Measurements from ENCODE around the gene GPR137B.

Gene GPR137B

DNA sequence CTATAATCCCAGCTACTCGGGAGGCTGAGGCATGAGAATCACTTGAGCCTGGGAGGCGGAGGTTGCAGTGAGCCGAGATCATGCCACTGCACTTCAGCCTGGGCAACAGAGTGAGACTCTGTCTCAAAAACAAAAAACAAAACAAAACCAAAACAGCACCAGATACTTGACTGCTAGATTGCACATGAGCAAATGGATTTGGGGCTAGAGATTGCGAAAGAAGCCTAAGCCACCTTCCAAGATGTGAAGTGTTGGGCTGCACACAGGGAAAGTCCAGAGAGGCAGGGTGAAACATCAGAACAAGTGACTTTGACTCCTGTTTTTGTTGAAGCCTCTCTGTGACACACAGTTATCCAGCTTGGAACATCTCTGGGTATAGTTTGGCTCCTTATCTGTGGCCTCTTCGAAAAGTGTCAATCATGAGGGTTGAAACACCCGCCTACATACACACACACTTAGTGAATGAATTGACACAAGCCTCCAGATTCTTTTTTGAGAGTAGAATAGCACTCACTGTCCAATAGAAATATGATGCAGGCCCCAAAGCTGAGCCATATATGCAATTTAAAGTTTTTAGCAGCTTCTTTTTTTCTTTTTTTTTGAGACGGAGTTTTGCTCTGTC is 34.2 kb upstream of the GPR137B start:
- TF ChIP-seq, protein P1, sequence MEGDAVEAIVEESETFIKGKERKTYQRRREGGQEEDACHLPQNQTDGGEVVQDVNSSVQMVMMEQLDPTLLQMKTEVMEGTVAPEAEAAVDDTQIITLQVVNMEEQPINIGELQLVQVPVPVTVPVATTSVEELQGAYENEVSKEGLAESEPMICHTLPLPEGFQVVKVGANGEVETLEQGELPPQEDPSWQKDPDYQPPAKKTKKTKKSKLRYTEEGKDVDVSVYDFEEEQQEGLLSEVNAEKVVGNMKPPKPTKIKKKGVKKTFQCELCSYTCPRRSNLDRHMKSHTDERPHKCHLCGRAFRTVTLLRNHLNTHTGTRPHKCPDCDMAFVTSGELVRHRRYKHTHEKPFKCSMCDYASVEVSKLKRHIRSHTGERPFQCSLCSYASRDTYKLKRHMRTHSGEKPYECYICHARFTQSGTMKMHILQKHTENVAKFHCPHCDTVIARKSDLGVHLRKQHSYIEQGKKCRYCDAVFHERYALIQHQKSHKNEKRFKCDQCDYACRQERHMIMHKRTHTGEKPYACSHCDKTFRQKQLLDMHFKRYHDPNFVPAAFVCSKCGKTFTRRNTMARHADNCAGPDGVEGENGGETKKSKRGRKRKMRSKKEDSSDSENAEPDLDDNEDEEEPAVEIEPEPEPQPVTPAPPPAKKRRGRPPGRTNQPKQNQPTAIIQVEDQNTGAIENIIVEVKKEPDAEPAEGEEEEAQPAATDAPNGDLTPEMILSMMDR (IDR thresholded peaks at IDR 0.05; ENCODE audit: control insufficient read depth, extremely low read depth, insufficient read depth): no peak
- H3K4me3 ChIP-seq (ENCODE audit: low read depth, low read length): no peak overlapping the region
- DNase-seq (ENCODE audit: low read depth): no peak

DNA sequence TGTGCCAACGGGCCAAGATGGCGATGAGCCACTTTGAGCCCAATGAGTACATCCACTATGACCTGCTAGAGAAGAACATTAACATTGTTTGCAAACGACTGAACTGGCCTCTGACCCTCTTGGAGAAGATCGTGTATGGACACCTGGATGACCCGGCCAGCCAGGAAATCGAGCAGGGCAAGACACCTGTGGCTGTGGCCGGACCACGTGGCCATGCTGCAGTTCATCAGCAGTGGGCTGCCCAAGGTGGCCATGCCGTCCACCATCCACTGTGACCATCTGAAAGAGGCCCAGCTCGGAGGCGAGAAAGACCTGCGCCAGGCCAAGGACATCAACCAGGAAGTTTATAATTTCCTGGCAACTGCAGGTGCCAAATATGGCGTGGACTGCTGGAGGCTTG is 32.2 kb upstream of the GPR137B start:
- DNase-seq (ENCODE audit: low read depth): no peak
- TF ChIP-seq, protein P1 (IDR thresholded peaks at IDR 0.05; ENCODE audit: control insufficient read depth, extremely low read depth, insufficient read depth): no peak
- H3K4me3 ChIP-seq (ENCODE audit: low read depth, low read length): no peak overlapping the region

DNA sequence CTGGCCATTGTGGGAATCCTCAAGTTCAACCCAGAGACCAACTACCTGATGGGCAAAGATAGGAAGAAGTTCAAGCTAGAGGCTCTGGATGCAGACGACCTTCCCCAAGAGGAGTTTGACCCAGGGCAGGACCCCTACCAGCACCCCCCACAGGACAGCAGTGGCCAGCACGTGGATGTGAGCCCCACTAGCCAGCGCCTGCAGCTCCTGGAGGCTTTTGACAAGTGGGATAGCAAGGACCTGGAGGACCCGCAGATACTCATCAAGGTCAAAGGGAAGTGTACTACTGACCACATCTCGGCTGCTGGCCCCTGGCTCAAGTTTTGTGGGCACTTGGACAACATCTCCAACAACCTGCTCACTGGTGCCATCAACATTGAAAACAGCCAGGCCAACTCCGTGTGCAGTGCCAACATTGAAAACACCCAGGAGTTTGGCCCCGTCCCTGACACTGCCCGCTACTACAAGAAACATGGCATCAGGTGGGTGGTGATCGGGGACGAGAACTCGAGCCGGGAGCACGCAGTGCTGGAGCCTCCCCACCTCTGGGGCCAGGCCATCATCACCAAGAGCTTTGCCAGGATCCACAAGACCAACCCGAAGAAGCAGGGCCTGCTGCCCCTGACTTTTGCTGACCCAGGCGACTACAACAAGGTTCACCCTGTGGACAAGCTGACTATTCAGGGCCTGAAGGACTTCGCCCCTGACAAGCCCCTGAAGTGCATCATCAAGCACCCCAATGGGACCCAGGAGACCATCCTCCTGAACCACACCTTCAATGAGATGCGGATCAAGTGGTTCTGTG is 30.6 kb upstream of the GPR137B start:
- no peak for DNase-seq (ENCODE audit: low read depth)
- H3K4me3 ChIP-seq (ENCODE audit: low read depth, low read length): no peak overlapping the region
- TF ChIP-seq, protein P1 (IDR thresholded peaks at IDR 0.05; ENCODE audit: control insufficient read depth, extremely low read depth, insufficient read depth): no peak

DNA sequence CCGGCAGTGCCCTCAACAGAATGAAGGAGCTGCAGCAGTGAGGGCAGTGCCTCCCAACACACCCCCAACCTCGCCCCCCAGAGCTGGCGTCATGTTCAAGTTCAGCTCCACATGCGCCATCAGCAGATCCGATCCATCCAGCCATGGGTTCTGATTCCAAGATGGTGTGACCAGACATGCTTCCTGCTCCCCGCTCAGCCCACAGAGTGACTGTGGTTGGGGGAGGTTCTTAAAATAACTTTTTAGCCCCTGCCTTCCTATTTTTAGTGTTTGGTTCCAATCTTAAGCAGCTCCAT is 30.1 kb upstream of the GPR137B start:
- DNase-seq (ENCODE audit: low read depth): no peak
- no peak overlapping the region for H3K4me3 ChIP-seq (ENCODE audit: low read depth, low read length)
- TF ChIP-seq, protein P1 (IDR thresholded peaks at IDR 0.05; ENCODE audit: control insufficient read depth, extremely low read depth, insufficient read depth): no peak

DNA sequence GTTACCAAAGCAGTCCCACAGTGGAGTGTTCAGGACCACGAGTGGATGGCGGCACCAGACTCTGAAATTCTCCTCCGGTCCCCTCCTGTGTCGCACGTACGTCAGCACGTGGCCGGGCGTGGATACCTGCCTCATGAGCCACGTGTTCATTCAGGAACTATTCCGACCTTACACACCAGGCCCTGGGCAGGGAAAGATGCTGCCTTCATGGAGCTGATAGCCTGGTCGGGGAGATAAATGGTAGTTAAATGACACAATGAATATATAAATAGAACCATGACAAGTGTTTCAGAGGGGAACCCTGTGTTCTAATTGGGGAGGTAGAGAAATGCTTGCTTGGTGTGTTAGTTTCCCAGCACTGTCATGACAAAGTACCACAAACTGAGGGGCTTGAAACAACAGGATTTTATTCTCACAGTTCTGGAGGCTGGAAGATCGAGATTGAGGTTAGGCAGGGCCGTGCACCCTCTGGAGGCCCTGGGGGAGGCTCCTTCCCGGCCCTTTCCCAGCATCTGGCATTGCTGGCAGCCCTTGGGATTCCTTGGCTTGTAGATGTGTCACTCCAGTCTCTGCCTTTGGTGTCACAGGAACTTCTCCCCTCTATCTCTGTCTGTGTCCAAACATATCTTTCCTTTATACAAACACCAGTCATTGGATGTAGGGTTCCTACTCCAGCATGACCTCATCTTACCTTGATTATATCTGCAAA is 28.9 kb upstream of the GPR137B start:
- TF ChIP-seq, protein P1 (IDR thresholded peaks at IDR 0.05; ENCODE audit: control insufficient read depth, extremely low read depth, insufficient read depth): no peak
- DNase-seq (ENCODE audit: low read depth): no peak
- no peak overlapping the region for H3K4me3 ChIP-seq (ENCODE audit: low read depth, low read length)

DNA sequence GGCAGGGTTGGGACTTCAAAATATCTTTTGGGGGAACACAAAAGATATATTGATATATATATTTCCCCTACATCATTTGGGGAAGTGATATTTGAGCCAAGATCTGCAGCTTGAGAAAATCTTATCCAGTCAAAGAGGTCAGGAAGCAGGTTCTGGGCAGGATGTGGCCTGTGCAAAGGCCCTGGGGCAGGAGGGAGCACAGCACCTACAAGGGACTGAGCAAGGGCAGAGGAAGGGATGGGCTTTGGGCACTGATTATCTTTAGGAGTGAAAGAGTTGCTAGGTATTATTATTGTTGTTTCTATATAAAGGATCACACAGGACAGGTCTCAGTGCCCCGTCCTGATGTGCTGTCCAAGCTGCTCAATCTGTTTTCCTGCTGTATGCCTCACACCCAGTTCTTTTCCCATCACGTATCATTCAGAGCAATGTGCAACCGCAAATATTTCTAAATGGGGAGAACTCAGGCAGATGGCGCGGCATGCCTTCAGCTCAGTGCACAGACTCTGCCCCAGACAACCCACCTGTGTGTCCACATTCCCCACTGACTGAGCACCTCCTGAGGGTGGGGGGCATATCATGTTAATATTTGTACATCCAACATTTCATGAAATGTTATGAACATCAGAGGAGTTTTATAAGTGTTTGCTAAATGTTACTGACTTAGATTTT is 28.1 kb upstream of the GPR137B start:
- no peak for DNase-seq (ENCODE audit: low read depth)
- H3K4me3 ChIP-seq (ENCODE audit: low read depth, low read length): no peak overlapping the region
- TF ChIP-seq, protein P1 (IDR thresholded peaks at IDR 0.05; ENCODE audit: control insufficient read depth, extremely low read depth, insufficient read depth): no peak
